Hematopoietic multipotent progenitor cell treated with erythropoietin and hydrocortisone succinate and interleukin-3 and kit ligand, for 17 days (in vitro differentiated cells): ENCODE measurements around the gene CCDC85A.
"Not testable (repeated sequence)": the region's sequence is repeated elsewhere in the genome, so short reads cannot be mapped to it uniquely, and the experiment has no call there.

Experiments used
- DNase-seq: peaks from one replicate; pipeline ENCODE4 v3.0.0-alpha.2; 2015; ENCODE audit warnings: low spot score

Gene CCDC85A

DNA sequence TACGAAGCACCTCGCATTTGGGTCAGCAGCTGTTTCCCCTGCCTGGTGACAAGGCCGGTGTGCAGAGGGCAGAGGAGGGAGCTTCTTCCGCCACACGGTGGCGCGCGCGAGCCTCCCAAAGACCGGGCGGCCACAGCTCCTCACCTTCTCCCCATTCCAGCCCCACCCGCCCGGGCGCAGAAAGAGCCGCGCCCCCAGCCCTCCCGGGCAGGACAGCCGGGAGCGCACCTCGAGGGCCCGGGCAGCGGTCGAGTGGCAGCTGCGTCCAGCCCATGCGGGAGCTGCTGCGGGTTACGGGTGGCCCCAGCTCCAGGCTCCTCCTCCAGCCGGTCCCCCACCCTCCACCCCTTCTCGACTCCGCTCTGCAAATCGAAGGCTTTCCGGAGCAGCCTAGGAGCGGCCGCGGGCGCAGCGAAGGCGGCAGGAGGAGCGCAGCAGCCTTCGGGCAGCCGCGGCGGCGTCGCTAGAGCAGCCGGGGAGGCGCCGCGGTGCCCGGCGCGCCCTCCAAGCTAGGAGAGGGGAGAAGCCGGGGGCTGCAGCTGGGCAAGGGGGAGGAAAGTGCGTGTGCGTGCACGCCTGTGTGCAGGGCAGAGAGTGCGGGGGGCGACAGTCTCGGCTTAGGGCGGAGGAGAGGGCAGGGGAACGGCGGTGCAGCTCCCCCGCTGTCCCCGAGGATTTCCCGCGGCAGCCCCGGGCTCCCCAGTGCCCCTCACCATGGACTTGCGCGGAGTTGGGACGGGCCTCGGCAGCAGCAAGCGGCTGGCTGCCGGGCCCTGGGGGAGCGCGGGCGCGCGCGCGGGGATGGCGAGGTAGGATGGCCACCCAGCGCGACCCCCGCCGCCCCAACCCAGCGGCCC is at the start of gene CCDC85A:
Gene CCDC85A, plus strand, starts transcription at position 348 of the 857 bp plus-strand sequence. CDS start 635 bp downstream, outside the sequence.
- DNase-seq: peak; percentile 33

DNA sequence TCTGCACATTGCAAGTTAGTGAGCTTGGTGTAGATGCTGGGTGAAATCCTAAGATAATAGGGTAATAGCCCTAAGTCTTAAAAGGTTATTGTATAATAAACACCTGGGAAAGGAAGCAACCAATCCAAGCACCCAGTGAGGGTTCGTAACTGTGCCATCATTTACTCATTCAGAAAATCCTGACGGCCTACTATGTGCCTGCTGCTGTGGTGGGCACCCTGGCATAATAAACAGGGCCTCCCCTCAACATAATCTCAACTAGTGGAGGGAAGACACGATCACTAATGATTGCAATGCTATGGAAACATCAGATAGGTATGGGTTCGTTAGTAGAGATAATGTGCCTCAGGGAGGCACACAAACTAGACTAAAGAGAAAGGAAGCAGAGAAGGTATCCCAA is 48.9 kb upstream of the CCDC85A start:
- no peak for DNase-seq

- not testable (repeated sequence) for DNase-seq
Measured at GRCh38 chr2:56142497-56143061, 41.2 kb upstream of the CCDC85A start.

- no peak for DNase-seq
Measured at GRCh38 chr2:56147907-56148306, 35.9 kb upstream of the CCDC85A start.

- DNase-seq: no peak
Measured at GRCh38 chr2:56148825-56149224, 35.0 kb upstream of the CCDC85A start.

GRCh38 chr2:56151841-56152240 is 31.9 kb upstream of the CCDC85A start:
- DNase-seq: no peak

DNA sequence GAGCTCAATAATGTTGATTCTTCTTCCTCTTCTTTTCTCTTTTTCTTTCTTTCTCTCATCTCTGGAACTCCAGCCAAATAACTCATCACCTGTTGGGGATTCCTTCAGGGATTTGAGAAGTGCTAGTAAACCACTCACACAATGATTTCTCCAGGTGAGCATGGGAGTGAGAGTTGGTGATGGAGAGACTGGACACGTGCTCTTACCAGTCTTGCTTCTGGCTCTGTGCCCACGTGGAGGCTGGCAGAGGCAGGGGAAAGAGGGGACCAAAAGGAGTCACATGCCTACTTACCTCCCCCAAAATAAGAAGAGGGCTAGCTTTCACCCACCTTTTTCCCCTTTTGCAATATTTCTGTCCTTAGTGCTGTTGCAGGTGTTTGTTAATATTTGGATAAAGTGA is 28.6 kb upstream of the CCDC85A start:
- no peak for DNase-seq

- not testable (repeated sequence) for DNase-seq
Measured at GRCh38 chr2:56159875-56160274, 23.9 kb upstream of the CCDC85A start.

GRCh38 chr2:56167616-56168562 is 15.9 kb upstream of the CCDC85A start:
- no peak for DNase-seq

GRCh38 chr2:56169521-56169920 is 14.3 kb upstream of the CCDC85A start:
- DNase-seq: no peak

GRCh38 chr2:56170504-56170903 is 13.3 kb upstream of the CCDC85A start:
- DNase-seq: no peak

GRCh38 chr2:56170988-56171387 is 12.8 kb upstream of the CCDC85A start:
- no peak for DNase-seq

- no peak for DNase-seq
Measured at GRCh38 chr2:56175779-56176178, 8.0 kb upstream of the CCDC85A start.

- DNase-seq: no peak
Measured at GRCh38 chr2:56177420-56178220, 6.2 kb upstream of the CCDC85A start.

DNA sequence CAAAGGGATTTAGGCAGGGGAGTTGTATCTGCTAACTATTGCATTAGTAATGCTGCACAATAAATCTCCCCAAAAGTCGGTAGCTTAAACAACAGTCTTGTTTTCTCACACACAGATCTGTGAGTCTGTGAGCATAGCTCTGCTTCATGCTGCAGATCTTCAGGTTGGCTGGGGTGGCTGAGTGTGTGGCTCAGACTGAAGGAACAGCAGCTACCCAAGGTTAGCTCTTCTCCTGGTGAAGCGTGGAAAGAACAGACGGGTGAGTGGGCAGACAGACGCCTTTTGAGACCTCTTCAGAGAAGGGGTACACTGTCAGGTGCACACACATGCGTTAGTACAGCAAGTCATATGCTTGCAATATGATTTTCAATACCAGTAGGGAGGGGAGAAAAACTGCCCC is 3.9 kb upstream of the CCDC85A start:
- no peak for DNase-seq

DNA sequence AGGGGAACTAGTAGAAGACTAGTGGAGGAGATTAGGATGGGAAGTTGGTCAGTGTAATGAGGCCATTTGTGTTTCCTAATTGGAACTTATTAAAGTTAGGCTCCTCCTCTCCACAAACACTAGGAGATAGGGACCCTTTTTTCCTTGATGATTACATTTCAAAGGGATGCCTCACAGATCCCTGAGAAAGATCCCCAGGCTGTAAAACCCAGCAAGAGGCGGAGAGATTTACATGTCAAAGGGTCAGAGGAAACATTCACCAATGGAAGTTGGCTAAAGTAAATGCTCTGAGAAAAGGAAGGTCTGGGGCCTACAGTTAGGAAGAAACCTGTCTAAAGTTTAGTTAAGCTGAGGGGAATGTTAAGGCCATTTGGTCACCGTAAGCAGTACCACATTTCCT is 1.4 kb upstream of the CCDC85A start:
- no peak for DNase-seq

GRCh38 chr2:56184500-56185011 is 766 bp downstream of the CCDC85A start:
- DNase-seq: no peak

- DNase-seq: no peak
Measured at GRCh38 chr2:56185101-56185581, 1.4 kb downstream of the CCDC85A start.

GRCh38 chr2:56185582-56186046 is 1.8 kb downstream of the CCDC85A start:
- no peak for DNase-seq

DNA sequence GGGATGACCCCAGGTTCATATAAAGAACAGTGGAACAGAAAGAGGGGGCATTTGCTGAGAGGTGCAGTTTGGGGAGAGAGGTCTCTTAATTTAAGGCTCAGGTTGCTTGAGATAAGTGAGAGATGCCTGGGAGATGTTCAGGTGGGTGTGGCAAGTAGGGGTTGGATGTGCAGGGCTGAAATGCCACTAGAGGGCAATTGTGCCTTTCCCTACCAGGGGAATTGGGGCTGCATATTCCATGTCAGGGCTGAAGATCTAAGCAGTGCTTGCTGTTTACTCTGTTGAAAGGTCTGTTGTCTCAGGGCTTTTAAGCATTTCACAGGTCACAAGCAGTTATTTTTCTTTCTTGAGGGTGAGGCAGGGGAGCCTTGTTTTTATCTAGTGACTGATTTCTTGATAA is 7.8 kb downstream of the CCDC85A start:
- DNase-seq: no peak

DNA sequence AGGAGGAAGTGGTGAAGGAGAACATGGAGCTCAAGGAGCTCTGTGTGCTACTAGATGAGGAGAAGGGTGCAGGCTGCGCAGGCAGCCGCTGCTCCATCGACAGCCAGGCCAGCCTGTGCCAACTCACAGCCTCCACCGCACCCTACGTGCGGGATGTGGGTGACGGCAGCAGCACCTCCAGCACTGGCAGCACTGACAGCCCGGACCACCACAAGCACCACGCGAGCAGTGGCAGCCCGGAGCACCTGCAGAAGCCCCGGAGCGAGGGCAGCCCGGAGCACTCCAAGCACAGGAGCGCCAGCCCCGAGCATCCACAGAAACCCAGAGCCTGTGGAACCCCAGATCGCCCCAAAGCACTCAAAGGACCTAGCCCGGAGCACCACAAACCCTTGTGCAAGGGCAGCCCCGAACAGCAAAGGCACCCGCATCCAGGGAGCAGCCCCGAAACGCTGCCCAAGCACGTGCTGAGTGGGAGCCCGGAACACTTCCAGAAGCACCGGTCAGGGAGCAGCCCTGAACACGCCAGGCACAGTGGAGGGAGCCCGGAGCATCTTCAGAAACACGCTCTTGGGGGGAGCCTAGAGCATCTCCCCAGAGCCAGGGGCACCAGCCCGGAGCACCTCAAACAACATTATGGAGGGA is 9.0 kb downstream of the CCDC85A start:
- DNase-seq: no peak
